ENCODE measurements around the gene TMEM115. TPM values are rescaled to one million over a fixed set of nuclear protein-coding genes. Genes with fewer than 3 reads are reported as not detected.

Gene TMEM115
- total RNA-seq, 1 donor from 2014 or later, result 51.1 TPM

GRCh38 chr3:50389414-50389767, 30.1 kb upstream of the TMEM115 start:
- no peak overlapping the region for H3K27ac ChIP-seq
- no peaks in the 10 kb centered on the region for H3K27me3 ChIP-seq
- intact Hi-C loops (cut with DNase I), result loop anchor here (5.0 kb wide), 1 partner anchor 1867 kb away; no protein-coding TSS in a partner anchor
- DNase-seq (ENCODE audit: extremely low spot score in 2 of 2), result no peak
- no peaks in the 10 kb centered on the region for H3K36me3 ChIP-seq
- H3K9me3 ChIP-seq, result no peaks in the 10 kb centered on the region
- H3K4me1 ChIP-seq, result peaks cover 8% of the 10 kb centered on the region
- no peak overlapping the region for H3K4me3 ChIP-seq
- TF ChIP-seq POLR2AphosphoS5 (IDR thresholded peaks at IDR 0.05; ENCODE audit: insufficient read depth in 1 of 2, low read depth in 1 of 2) (no peak), POLR2A (IDR thresholded peaks at IDR 0.05) (no peak)
- TF ChIP-seq, protein P1, sequence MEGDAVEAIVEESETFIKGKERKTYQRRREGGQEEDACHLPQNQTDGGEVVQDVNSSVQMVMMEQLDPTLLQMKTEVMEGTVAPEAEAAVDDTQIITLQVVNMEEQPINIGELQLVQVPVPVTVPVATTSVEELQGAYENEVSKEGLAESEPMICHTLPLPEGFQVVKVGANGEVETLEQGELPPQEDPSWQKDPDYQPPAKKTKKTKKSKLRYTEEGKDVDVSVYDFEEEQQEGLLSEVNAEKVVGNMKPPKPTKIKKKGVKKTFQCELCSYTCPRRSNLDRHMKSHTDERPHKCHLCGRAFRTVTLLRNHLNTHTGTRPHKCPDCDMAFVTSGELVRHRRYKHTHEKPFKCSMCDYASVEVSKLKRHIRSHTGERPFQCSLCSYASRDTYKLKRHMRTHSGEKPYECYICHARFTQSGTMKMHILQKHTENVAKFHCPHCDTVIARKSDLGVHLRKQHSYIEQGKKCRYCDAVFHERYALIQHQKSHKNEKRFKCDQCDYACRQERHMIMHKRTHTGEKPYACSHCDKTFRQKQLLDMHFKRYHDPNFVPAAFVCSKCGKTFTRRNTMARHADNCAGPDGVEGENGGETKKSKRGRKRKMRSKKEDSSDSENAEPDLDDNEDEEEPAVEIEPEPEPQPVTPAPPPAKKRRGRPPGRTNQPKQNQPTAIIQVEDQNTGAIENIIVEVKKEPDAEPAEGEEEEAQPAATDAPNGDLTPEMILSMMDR (IDR thresholded peaks at IDR 0.05), result no peak

DNA sequence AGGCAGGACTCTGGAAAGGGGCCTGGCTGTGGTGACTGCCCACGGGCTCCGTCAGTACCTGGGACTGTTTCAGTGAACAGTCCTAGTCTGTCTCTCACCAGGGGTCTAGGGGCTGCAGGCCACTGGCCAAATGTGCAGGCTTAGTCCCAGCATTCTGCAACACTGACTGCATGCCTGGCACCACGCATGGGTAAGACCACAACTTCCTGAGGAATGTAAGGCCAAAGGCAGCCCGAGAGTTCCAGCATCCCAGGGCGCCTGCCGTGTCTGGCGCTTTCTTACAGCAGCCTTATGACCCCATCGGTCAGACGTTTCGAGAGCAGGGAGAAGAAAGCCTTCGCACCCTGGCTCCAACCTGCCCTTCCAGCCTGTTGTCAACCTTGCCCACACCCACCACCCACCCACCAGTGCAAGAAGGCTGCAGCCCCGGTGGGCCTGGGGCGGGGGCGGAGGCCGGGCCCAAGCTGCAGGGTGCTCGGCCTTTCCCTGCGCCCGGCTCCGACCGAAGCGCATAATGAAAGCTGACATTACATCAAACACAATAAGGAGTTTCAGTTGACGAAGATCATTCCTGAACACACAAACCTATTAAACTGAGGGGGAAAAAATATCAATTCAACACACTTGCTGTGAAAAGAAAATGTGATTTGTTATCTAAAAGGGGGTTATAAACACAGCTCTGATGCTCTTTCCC, 29.5 kb upstream of the TMEM115 start:
- Histone ChIP-seq H3K36me3 (no peaks in the 10 kb centered on the region), H3K4me1 (peaks cover 8% of the 10 kb centered on the region), H3K27me3 (no peaks in the 10 kb centered on the region), H3K4me3 (no peak overlapping the region), H3K27ac (no peak overlapping the region), H3K9me3 (no peaks in the 10 kb centered on the region)
- no peak for DNase-seq (ENCODE audit: extremely low spot score in 2 of 2)
- intact Hi-C loops (cut with DNase I), result loop anchor here (5.0 kb wide), 1 partner anchor 1867 kb away; no protein-coding TSS in a partner anchor
- TF ChIP-seq POLR2A (IDR thresholded peaks at IDR 0.05), result no peak

GRCh38 chr3:50388016-50388719, 28.8 kb upstream of the TMEM115 start:
- Histone ChIP-seq H3K36me3 (no peaks in the 10 kb centered on the region), H3K27me3 (no peaks in the 10 kb centered on the region), H3K4me3 (no peak overlapping the region), H3K27ac (no peak overlapping the region), H3K9me3 (no peaks in the 10 kb centered on the region), H3K4me1 (peaks cover 8% of the 10 kb centered on the region)
- TF ChIP-seq, protein P1 (IDR thresholded peaks at IDR 0.05), result no peak
- TF ChIP-seq POLR2A (IDR thresholded peaks at IDR 0.05) (no peak), POLR2AphosphoS5 (IDR thresholded peaks at IDR 0.05; ENCODE audit: insufficient read depth in 1 of 2, low read depth in 1 of 2) (no peak)
- intact Hi-C loops (cut with DNase I), result loop anchor here (5.0 kb wide), 1 partner anchor 1866 kb away; no protein-coding TSS in a partner anchor
- no peak for DNase-seq (ENCODE audit: extremely low spot score in 2 of 2)

DNA sequence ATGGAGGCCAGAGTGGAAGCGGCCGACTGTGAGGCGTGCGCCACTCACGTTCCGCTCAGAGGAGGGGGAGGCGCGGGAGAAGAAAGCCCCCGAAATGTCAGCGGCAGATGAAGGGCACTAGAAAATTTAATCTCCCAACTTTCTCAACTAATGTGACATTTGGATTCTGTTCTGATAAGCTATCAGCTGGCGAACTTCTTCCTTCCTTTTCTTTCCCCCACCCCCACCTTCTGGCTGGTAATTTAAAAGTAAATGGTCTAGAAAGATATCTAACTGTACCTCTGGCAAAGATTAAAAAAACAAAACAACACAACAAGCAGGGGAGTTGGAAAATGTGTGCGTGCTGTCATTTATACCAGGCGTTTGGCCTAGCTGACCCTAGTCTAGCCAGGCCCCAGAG, 26.4 kb upstream of the TMEM115 start:
- H3K36me3 ChIP-seq, result no peaks in the 10 kb centered on the region
- TF ChIP-seq POLR2A (IDR thresholded peaks at IDR 0.05) (no peak), POLR2AphosphoS5 (IDR thresholded peaks at IDR 0.05; ENCODE audit: insufficient read depth in 1 of 2, low read depth in 1 of 2) (no peak)
- TF ChIP-seq, protein P1 (IDR thresholded peaks at IDR 0.05), result no peak

DNA sequence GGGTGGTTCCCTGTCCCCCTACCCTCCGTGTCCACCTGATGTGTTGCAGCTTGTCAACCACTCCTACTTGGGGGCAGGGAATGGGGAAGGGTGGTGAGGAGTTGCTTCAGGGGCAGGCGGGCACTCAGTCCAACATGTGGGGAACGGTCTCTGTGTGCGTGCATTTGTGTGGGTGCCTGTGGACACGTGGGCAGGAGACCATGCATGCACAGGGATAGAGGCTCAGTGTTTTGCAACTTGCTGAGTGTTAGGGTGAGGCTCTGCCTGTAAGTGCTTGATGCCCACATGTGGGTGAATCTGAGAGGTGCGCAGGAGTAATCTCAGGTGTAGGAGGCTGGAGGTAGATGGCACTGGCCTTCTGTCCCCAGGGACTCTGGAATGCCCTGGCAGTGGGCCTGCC, 24.4 kb upstream of the TMEM115 start:
- DNase-seq (ENCODE audit: extremely low spot score in 2 of 2), result no peak
- Histone ChIP-seq H3K27me3 (no peaks in the 10 kb centered on the region), H3K4me1 (no peaks in the 10 kb centered on the region), H3K27ac (no peak overlapping the region), H3K9me3 (no peaks in the 10 kb centered on the region), H3K36me3 (no peaks in the 10 kb centered on the region), H3K4me3 (no peak overlapping the region)
- intact Hi-C loops (cut with DNase I), result no loop called here
- no peak for TF ChIP-seq POLR2A (IDR thresholded peaks at IDR 0.05)
- TF ChIP-seq, protein P1 (IDR thresholded peaks at IDR 0.05), result no peak

More for the DNA sequence above, 26.4 kb upstream of the TMEM115 start:
- peaks cover 3% of the 10 kb centered on the region for H3K4me1 ChIP-seq
- no peak for DNase-seq (ENCODE audit: extremely low spot score in 2 of 2)
- no peaks in the 10 kb centered on the region for H3K27me3 ChIP-seq
- H3K4me3 ChIP-seq, result no peak overlapping the region
- no peak overlapping the region for H3K27ac ChIP-seq
- intact Hi-C loops (cut with DNase I), result loop anchor here (5.0 kb wide), 1 partner anchor 1863 kb away; no protein-coding TSS in a partner anchor
- H3K9me3 ChIP-seq, result no peaks in the 10 kb centered on the region
